Karpas-422 (cell line): ENCODE measurements around the gene EBPL. TPM values are rescaled to one million over a fixed set of nuclear protein-coding genes. Genes with fewer than 3 reads are reported as not detected.

Experiments used
- total RNA-seq: library from RNA; depleted of rRNA; stranded (reverse); fragments of >200 nt; shearing (Covaris generic); gene quantifications from 2 replicates; pipeline ENCODE4 v1.2.3, GENCODE V29; 2014; ENCODE audit warnings: low replicate concordance; rRNA removed

Gene EBPL
- total RNA-seq, 1 experiment from 2014 or later, result 175 TPM

Other genes starting within 250 kb of the EBPL start
- gene CAB39L, start 247.4 kb downstream of the EBPL start, total RNA-seq, result 24.7 and 51.9 TPM in 2 replicates
- gene SETDB2, start 247.2 kb downstream of the EBPL start, total RNA-seq, result 25.4 and 34.0 TPM in 2 replicates
- 34.3 and 75.2 TPM in 2 replicates for gene PHF11, start 195.5 kb downstream of the EBPL start, total RNA-seq
- 41.1 and 45.1 TPM in 2 replicates for gene RCBTB1, start 105.9 kb downstream of the EBPL start, total RNA-seq
- 8.3 TPM in 2 replicates for gene ARL11, start 63.0 kb downstream of the EBPL start, total RNA-seq
- gene KPNA3, start 101.2 kb upstream of the EBPL start, total RNA-seq, result 17.9 and 44.3 TPM in 2 replicates
- gene SPRYD7, start 244.9 kb upstream of the EBPL start, total RNA-seq, result 7.0 and 14.1 TPM in 2 replicates